ENCODE results near the gene TOMM20. TPM values are rescaled to one million over a fixed set of nuclear protein-coding genes. Genes with fewer than 3 reads are reported as not detected.

Gene TOMM20
- total RNA-seq, 1 donor from 2014 or later, result 143 TPM

GRCh38 chr1:235127203-235127602, 1.4 kb downstream of the TOMM20 start:
- peak overlapping the region; percentile 91 for H3K4me2 ChIP-seq (ENCODE audit: low read length)
- H3K9me3 ChIP-seq (ENCODE audit: insufficient read depth, low read depth, low read length), result no peaks in the 10 kb centered on the region
- peaks cover 58% of the 10 kb centered on the region for H4K20me1 ChIP-seq (ENCODE audit: insufficient read depth, low read length)
- peak overlapping the region; percentile 13 for H3K27ac ChIP-seq (ENCODE audit: low read depth, low read length)
- peaks cover 21% of the 10 kb centered on the region for H3K4me1 Mint-ChIP-seq (ENCODE audit: low read depth, unreplicated experiment)
- H3K27ac Mint-ChIP-seq (ENCODE audit: unreplicated experiment), result peak overlapping the region; percentile 69
- no peaks in the 10 kb centered on the region for H3K9me3 Mint-ChIP-seq (ENCODE audit: unreplicated experiment)
- peak overlapping the region; percentile 98 for H3K4me3 Mint-ChIP-seq (ENCODE audit: unreplicated experiment)
- peak overlapping the region; percentile 94 for H3K4me3 ChIP-seq (ENCODE audit: insufficient read depth, low read depth, low read length)
- H3K27me3 Mint-ChIP-seq (ENCODE audit: low read depth, unreplicated experiment), result no peaks in the 10 kb centered on the region
- peaks cover 68% of the 10 kb centered on the region for H3K79me2 ChIP-seq (ENCODE audit: insufficient read depth, low read length)
- H3K36me3 Mint-ChIP-seq (ENCODE audit: low read depth, unreplicated experiment), result peaks cover 8% of the 10 kb centered on the region
- TF ChIP-seq, protein P1, sequence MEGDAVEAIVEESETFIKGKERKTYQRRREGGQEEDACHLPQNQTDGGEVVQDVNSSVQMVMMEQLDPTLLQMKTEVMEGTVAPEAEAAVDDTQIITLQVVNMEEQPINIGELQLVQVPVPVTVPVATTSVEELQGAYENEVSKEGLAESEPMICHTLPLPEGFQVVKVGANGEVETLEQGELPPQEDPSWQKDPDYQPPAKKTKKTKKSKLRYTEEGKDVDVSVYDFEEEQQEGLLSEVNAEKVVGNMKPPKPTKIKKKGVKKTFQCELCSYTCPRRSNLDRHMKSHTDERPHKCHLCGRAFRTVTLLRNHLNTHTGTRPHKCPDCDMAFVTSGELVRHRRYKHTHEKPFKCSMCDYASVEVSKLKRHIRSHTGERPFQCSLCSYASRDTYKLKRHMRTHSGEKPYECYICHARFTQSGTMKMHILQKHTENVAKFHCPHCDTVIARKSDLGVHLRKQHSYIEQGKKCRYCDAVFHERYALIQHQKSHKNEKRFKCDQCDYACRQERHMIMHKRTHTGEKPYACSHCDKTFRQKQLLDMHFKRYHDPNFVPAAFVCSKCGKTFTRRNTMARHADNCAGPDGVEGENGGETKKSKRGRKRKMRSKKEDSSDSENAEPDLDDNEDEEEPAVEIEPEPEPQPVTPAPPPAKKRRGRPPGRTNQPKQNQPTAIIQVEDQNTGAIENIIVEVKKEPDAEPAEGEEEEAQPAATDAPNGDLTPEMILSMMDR (IDR thresholded peaks at IDR 0.05; ENCODE audit: insufficient read depth, low read depth, low read length), result no peak
- TF ChIP-seq EZH2 (IDR thresholded peaks at IDR 0.05; ENCODE audit: insufficient read depth, low read length), result no peak
- H2AFZ ChIP-seq (ENCODE audit: low read depth, low read length), result no peak overlapping the region
- peak overlapping the region; percentile 98 for H3K9ac ChIP-seq (ENCODE audit: low read length)
- H3K27me3 ChIP-seq (ENCODE audit: insufficient read depth, low read length), result no peaks in the 10 kb centered on the region
- FAIRE-seq, result no peak
- H3K36me3 ChIP-seq (ENCODE audit: insufficient read depth, low read length), result peaks cover 7% of the 10 kb centered on the region
- no peak for DNase-seq (ENCODE audit: low read depth)
- peaks cover 6% of the 10 kb centered on the region for H3K4me1 ChIP-seq (ENCODE audit: insufficient read depth, low read length)

DNA sequence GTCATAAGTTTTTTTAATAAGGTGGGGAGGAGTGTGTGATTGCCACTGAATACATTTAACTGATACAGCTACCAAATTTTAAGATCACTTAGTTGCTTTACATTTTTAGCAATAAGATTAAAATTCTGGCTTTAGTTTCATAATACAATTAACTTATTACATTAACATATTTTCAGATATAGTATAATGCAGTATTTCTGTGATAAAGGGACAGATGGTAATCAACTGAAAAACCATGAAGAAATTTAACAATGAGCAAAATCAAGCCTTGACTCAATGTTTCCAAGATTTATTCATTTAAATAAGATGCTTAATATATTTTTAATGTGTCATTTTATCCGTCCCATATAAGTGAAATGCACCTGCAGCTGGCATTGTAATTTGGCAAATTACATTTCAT, 4.0 kb downstream of the TOMM20 start:
- H3K27me3 Mint-ChIP-seq (ENCODE audit: low read depth, unreplicated experiment), result no peaks in the 10 kb centered on the region
- H3K9me3 ChIP-seq (ENCODE audit: insufficient read depth, low read depth, low read length), result no peaks in the 10 kb centered on the region
- H3K4me2 ChIP-seq (ENCODE audit: low read length), result peak overlapping the region; percentile 24

DNA sequence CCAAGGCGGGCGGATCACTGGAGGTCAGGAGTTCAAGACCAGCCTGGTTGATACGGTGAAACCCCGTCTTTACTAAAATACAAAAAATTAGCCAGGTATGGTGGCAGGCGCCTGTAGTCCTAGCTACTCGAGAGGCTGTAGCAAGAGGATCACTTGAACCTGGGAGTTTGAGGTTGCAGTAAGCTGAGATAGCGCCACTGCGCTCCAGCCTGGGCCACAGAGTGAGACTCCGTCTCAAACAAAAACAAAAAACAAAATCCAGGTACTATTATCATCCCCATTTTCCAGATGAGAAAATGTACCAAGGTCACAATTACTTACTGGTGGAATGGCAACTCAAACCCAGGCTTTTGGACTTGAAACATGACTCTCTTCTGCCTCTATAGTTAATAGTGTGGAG, 4.5 kb downstream of the TOMM20 start:
- no peaks in the 10 kb centered on the region for H3K9me3 ChIP-seq (ENCODE audit: insufficient read depth, low read depth, low read length)
- H3K36me3 Mint-ChIP-seq (ENCODE audit: low read depth, unreplicated experiment), result peaks cover 9% of the 10 kb centered on the region

More for the DNA sequence above, 4.0 kb downstream of the TOMM20 start:
- peaks cover 12% of the 10 kb centered on the region for H3K36me3 ChIP-seq (ENCODE audit: insufficient read depth, low read length)
- peaks cover 6% of the 10 kb centered on the region for H3K4me1 ChIP-seq (ENCODE audit: insufficient read depth, low read length)
- peaks cover 93% of the 10 kb centered on the region for H3K79me2 ChIP-seq (ENCODE audit: insufficient read depth, low read length)
- FAIRE-seq (no peak), DNase-seq (ENCODE audit: low read depth) (no peak)
- H3K9ac ChIP-seq (ENCODE audit: low read length), result no peak overlapping the region
- TF ChIP-seq, protein P1 (IDR thresholded peaks at IDR 0.05; ENCODE audit: insufficient read depth, low read depth, low read length), result no peak
- no peak for TF ChIP-seq EZH2 (IDR thresholded peaks at IDR 0.05; ENCODE audit: insufficient read depth, low read length)
- H3K27me3 ChIP-seq (ENCODE audit: insufficient read depth, low read length), result no peaks in the 10 kb centered on the region
- H3K4me3 Mint-ChIP-seq (ENCODE audit: unreplicated experiment), result no peak overlapping the region
- peaks cover 21% of the 10 kb centered on the region for H3K4me1 Mint-ChIP-seq (ENCODE audit: low read depth, unreplicated experiment)
- no peak overlapping the region for H2AFZ ChIP-seq (ENCODE audit: low read depth, low read length)
- no peak overlapping the region for H3K4me3 ChIP-seq (ENCODE audit: insufficient read depth, low read depth, low read length)
- no peak overlapping the region for H3K27ac ChIP-seq (ENCODE audit: low read depth, low read length)
- no peaks in the 10 kb centered on the region for H3K9me3 Mint-ChIP-seq (ENCODE audit: unreplicated experiment)
- peaks cover 81% of the 10 kb centered on the region for H4K20me1 ChIP-seq (ENCODE audit: insufficient read depth, low read length)
- H3K36me3 Mint-ChIP-seq (ENCODE audit: low read depth, unreplicated experiment), result peaks cover 9% of the 10 kb centered on the region
- no peak overlapping the region for H3K27ac Mint-ChIP-seq (ENCODE audit: unreplicated experiment)

More for the DNA sequence above, 4.5 kb downstream of the TOMM20 start:
- H3K27ac ChIP-seq (ENCODE audit: low read depth, low read length), result no peak overlapping the region
- peaks cover 98% of the 10 kb centered on the region for H3K79me2 ChIP-seq (ENCODE audit: insufficient read depth, low read length)
- H3K4me1 ChIP-seq (ENCODE audit: insufficient read depth, low read length), result peaks cover 6% of the 10 kb centered on the region
- no peak overlapping the region for H3K9ac ChIP-seq (ENCODE audit: low read length)
- H3K4me1 Mint-ChIP-seq (ENCODE audit: low read depth, unreplicated experiment), result peaks cover 20% of the 10 kb centered on the region
- no peak overlapping the region for H3K4me3 ChIP-seq (ENCODE audit: insufficient read depth, low read depth, low read length)
- H3K4me2 ChIP-seq (ENCODE audit: low read length), result peak overlapping the region; percentile 24
- no peak overlapping the region for H3K27ac Mint-ChIP-seq (ENCODE audit: unreplicated experiment)
- DNase-seq (ENCODE audit: low read depth) (no peak), FAIRE-seq (no peak)
- H4K20me1 ChIP-seq (ENCODE audit: insufficient read depth, low read length), result peaks cover 87% of the 10 kb centered on the region
- H3K4me3 Mint-ChIP-seq (ENCODE audit: unreplicated experiment), result no peak overlapping the region
- TF ChIP-seq EZH2 (IDR thresholded peaks at IDR 0.05; ENCODE audit: insufficient read depth, low read length), result no peak
- TF ChIP-seq, protein P1 (IDR thresholded peaks at IDR 0.05; ENCODE audit: insufficient read depth, low read depth, low read length), result no peak
- peaks cover 17% of the 10 kb centered on the region for H3K36me3 ChIP-seq (ENCODE audit: insufficient read depth, low read length)
- H3K27me3 ChIP-seq (ENCODE audit: insufficient read depth, low read length), result no peaks in the 10 kb centered on the region
- H3K9me3 Mint-ChIP-seq (ENCODE audit: unreplicated experiment), result no peaks in the 10 kb centered on the region
- H3K27me3 Mint-ChIP-seq (ENCODE audit: low read depth, unreplicated experiment), result no peaks in the 10 kb centered on the region
- H2AFZ ChIP-seq (ENCODE audit: low read depth, low read length), result no peak overlapping the region
